Fibroblast of skin of right quadriceps (primary cell): ENCODE data around the gene MFN2.

Experiments
- DNase-seq: peaks from one replicate; pipeline ENCODE4 v3.0.0-alpha.2; 2013

The MFN2 gene

GRCh38 chr1:12052997-12053686, 72.9 kb downstream of the MFN2 start:
- DNase-seq = no peak

GRCh38 chr1:12053752-12054548, 73.7 kb downstream of the MFN2 start:
- no peak for DNase-seq

DNA sequence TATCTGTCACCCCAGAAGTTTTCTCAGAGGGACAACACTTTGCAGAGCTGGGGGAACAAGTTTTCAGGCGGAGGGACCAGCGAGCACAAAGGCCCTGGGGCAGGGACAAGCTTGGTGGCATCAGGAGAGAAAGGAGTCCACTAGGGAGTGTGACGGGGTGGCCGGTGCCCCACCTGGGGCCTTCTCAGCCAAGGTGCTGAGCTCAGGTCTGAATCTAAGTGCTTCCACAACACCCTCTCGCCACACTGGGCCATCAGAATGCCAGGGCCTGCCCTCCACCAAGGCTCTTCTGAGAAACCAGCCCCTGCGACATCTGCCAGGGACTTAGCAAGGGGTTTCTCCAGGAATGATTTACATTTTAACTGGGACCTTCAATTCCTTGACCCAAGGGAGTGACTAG, 75.0 kb downstream of the MFN2 start:
- no peak for DNase-seq

DNA sequence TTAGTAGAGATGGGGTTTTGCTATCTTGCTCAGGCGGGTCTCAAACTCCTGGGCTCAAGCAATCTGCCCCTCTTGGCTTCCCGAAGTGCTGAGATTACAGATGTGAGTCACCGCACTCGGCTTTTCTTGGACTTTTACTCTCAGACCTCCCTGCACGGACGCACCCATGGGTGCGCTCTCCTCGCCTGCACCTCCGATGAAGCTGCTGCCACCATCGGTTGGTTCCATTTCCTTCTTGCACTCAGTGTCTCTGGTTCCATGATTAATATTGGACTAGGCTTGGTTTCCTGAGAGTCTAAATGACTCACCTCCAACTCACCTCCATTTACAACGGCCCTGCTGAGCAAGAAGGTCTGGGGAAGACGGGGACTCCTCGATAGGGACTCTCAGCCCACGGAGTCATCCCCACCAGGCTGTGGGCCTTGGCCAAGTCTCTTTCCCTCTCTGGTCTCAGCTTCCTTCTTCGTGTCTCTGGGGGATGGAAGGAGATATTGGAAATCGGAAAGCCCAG, 76.1 kb downstream of the MFN2 start:
- no peak for DNase-seq

DNA sequence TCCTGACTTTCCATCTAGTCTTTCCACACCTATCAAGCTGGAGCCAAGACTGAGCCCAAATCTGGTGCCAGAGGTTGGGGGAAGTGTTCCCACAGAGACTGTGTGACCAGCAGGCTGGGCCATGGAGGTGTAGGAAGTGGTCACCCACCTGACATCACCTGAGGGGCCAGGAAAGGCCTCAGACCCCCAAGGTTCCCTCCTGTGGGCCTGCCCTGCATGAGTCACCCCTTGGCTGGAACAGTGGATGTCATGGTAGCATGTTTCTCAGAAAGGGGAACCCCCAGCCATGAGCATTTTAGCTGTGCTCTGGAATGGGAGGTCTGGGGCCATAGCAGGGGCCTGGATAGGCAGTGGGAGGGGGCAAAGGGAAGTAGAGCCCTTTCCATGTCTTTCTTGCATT, 77.1 kb downstream of the MFN2 start:
- no peak for DNase-seq

DNA sequence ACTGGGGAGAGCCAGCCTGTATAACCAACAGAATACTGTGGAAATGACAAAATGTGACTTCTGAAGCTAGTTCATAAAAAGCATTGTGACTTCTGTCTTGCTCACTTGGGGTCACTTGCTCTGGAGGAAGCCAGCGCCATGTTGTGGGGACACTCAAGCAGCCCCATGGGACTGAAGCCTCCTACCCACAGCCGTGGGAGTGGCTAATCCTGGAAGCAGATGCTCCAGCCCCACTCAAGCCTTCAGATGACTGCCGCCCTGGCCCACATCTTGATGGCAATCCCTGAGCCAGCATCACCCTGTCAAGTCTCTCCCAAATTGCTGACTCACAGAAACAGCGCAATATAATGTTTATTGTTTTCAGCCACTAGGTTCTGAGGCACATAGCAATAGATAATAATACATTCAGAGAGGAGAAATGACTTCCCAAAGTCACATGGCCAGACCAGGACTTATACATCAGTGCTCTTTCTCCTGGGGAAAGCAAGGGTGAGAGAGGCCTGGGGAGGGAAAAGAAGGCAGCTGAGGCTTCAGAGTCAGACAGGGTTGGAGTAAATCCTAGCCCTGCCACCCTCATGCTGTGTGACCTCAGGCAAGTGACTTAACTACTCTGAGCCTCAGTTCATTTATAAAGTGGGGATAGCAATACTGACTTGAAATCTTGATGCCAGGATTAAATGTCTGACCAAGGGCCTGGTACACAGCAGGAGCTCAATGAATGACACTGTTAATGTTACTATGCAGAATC, 77.9 kb downstream of the MFN2 start:
- DNase-seq = no peak

DNA sequence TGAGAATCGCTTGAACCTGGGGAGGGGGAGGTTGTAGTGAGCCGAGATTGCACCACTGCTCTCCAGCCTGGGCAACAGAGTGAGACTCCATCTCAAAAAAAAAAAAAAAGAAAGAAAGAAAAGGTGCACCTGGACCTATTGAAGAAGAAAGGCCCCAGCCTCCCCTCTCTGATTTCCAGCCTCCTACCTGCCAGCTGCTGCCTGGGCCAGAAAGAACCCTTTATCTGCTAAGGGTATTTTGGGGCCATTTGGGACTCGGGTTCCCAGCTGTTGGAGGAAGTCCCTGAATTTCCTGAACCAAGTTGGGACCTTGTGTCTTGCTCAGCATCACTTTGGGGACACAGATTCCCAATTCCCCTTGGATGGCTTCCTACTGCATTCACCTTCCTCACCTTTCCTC, 79.0 kb downstream of the MFN2 start:
- no peak for DNase-seq

- DNase-seq = no peak
These were observed 79.6 kb downstream of the MFN2 start for GRCh38 chr1:12059722-12060464.

DNA sequence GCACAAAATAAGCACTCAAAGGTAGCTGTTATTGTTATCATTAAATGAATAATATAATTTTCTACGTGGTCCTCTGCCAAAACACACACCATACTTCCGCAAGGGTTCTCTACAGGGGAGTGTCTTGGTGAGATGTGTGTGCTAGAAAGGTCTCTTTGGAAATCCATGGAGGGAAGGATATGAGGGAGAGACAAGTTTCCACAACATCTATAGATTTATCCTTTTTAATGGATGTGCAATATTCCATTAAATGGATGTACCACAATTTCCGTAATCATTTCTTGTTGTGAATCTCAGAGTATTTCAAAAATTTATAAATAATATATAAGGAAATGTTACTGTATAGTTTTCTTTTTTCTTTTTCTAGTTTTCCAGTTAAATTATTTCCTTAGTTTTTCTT, 80.3 kb downstream of the MFN2 start:
- no peak for DNase-seq
